Gastrocnemius medialis (tissue), 4 donors: ENCODE measurements around the gene PLXDC2.

Experiments used
- POLR2A ChIP-seq, 2 donors: fragments of 450-650 bp; IDR thresholded peaks; one replicate each; pipeline ENCODE4 v1.6.1; 2017; ENCODE audit warnings: antibody characterized with exemption in 2 of 2, mild to moderate bottlenecking in 2 of 2, moderate library complexity in 2 of 2
- TF ChIP-seq, protein P1 (sequence below), 5 experiments: fragments of 450-650 bp in 3 of 5; fragments of 200-600 bp in 2 of 5; sonication (generic) in 2 of 5; IDR thresholded peaks in 4 of 5; conservative IDR thresholded peaks in 1 of 5; 1 replicate in 4 of 5; 2 replicates in 1 of 5; pipeline ENCODE4 v1.5.1; 2016 to 2019; ENCODE audit warnings: antibody characterized with exemption in 5 of 5, mild to moderate bottlenecking in 3 of 5, moderate library complexity in 3 of 5

DNA sequence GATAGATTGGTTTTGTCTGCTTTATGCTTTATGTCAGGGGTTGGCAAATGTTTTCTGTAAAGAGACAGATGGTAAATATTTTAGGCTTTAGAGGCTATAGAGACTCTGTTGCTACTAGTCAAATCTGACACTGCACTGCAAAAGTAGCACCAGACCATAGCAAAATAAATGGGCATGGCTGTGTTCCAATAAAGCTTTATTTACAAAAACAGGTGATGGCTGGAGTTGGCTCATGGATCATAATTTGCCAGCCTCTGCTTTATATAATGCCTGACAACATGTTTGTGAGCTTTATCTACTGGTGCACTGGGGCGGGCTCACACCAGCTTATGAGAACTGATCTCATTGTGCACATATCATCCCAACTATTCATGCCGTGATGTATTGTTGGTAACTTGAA is 120.1 kb downstream of the PLXDC2 start:
- TF ChIP-seq, protein P1, sequence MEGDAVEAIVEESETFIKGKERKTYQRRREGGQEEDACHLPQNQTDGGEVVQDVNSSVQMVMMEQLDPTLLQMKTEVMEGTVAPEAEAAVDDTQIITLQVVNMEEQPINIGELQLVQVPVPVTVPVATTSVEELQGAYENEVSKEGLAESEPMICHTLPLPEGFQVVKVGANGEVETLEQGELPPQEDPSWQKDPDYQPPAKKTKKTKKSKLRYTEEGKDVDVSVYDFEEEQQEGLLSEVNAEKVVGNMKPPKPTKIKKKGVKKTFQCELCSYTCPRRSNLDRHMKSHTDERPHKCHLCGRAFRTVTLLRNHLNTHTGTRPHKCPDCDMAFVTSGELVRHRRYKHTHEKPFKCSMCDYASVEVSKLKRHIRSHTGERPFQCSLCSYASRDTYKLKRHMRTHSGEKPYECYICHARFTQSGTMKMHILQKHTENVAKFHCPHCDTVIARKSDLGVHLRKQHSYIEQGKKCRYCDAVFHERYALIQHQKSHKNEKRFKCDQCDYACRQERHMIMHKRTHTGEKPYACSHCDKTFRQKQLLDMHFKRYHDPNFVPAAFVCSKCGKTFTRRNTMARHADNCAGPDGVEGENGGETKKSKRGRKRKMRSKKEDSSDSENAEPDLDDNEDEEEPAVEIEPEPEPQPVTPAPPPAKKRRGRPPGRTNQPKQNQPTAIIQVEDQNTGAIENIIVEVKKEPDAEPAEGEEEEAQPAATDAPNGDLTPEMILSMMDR (IDR thresholded peaks at IDR 0.05 in 4 of 5, conservative IDR thresholded peaks at IDR 0.05 in 1 of 5) = no peak
- TF ChIP-seq POLR2A (IDR thresholded peaks at IDR 0.05) = no peak
